ENCODE data around the gene RYR1. TPM values are rescaled to one million over a fixed set of nuclear protein-coding genes. Genes with fewer than 3 reads are reported as not detected.

RYR1 gene
- polyA plus RNA-seq, 1 of the 3 experiments (the other 2 are of a cell fraction) = under 0.01 TPM

DNA sequence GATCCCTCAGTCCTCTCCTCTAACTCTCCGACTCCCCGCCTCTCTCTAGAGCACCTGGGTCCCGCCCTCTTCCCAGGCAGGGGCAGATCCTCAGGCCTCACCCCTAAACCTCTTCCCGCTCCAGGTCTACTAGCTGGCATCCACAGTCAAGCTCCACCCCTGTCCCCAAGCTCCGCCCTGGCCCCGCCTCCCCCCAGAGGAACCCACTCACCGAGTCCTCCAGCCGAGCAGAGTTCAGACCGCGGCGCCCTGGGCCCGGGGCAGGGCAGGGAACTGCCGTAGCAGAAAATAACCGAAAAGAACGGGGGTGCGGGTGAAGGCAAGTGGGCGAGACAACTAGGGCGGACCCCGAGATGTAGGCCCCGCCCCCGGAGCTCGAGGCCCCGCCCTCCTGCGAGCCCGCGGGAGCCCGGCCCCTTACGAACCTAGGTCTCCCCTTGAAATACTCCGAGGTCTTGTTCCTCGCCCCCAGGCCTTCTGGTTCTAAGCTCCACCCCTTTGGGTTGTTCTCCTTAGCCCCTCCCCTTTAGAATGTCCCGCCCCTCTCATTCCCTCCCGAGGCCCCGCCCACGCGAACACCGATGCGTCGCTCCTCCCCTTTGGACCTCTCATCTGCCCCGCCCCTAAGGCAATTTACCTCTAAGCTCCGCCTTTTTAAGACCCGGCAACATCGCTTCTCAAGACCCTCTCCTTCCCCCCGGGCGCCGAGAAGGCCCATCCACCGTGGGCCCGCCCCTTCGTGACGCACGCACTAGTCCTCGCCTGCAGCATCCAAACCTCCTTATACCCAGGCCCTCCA is 45.7 kb upstream of the RYR1 start, which contains the start of gene GGN:
Gene GGN (minus strand): TSS at position 485 of the 799 bp plus-strand sequence. CDS start 773 bp downstream, outside the sequence.
- peaks cover 18 to 28% of the 10 kb centered on the region in 2 experiments for H3K36me3 ChIP-seq (replicated peaks in 1 of 2; ENCODE audit: control insufficient read depth in 1 of 2, insufficient read depth in 2 of 2, low read length in 1 of 2)
- H3K9ac ChIP-seq = peak within 1 kb of the TSS; percentile 95
- WGBS (ENCODE audit: low lambda C conversion rate) = 2% methylated on average over 49 of the region's 51 CpGs
- peak within 1 kb of the TSS; percentile 88 to 95 for H3K27ac ChIP-seq (ENCODE audit: low read depth in 2 of 2, low read length in 1 of 2)
- TF ChIP-seq SMC3 (IDR thresholded peaks at IDR 0.05; ENCODE audit: low read depth, low read length) (no peak), ELF1 (IDR thresholded peaks at IDR 0.05) (no peak), RCOR1 (IDR thresholded peaks at IDR 0.05; ENCODE audit: low read length) (no peak), GATA2 (CRISPR knock-in tag; IDR thresholded peaks at IDR 0.05) (no peak), NFIC (IDR thresholded peaks at IDR 0.05; ENCODE audit: borderline replicate concordance) (no peak), POLR2AphosphoS5 (IDR thresholded peaks at IDR 0.05; ENCODE audit: low read depth, low read length) (peak; percentile 59), JUND (IDR thresholded peaks at IDR 0.05) (no peak), MEF2A (IDR thresholded peaks at IDR 0.05; ENCODE audit: borderline replicate concordance, low read depth) (no peak), NRF1 (IDR thresholded peaks at IDR 0.05; ENCODE audit: low read depth, low read length) (no peak), MXI1 (IDR thresholded peaks at IDR 0.05; ENCODE audit: low read depth, low read length) (no peak), FOXJ3 (CRISPR knock-in tag; IDR thresholded peaks at IDR 0.05) (no peak), TAF1 (IDR thresholded peaks at IDR 0.05; ENCODE audit: borderline replicate concordance, low read depth, low read length) (peak; percentile 64; the same call in 1 of the 2 replicates)
- TF ChIP-seq, protein P1, sequence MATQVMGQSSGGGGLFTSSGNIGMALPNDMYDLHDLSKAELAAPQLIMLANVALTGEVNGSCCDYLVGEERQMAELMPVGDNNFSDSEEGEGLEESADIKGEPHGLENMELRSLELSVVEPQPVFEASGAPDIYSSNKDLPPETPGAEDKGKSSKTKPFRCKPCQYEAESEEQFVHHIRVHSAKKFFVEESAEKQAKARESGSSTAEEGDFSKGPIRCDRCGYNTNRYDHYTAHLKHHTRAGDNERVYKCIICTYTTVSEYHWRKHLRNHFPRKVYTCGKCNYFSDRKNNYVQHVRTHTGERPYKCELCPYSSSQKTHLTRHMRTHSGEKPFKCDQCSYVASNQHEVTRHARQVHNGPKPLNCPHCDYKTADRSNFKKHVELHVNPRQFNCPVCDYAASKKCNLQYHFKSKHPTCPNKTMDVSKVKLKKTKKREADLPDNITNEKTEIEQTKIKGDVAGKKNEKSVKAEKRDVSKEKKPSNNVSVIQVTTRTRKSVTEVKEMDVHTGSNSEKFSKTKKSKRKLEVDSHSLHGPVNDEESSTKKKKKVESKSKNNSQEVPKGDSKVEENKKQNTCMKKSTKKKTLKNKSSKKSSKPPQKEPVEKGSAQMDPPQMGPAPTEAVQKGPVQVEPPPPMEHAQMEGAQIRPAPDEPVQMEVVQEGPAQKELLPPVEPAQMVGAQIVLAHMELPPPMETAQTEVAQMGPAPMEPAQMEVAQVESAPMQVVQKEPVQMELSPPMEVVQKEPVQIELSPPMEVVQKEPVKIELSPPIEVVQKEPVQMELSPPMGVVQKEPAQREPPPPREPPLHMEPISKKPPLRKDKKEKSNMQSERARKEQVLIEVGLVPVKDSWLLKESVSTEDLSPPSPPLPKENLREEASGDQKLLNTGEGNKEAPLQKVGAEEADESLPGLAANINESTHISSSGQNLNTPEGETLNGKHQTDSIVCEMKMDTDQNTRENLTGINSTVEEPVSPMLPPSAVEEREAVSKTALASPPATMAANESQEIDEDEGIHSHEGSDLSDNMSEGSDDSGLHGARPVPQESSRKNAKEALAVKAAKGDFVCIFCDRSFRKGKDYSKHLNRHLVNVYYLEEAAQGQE (IDR thresholded peaks at IDR 0.05; ENCODE audit: low read depth, low read length) = no peak
- TF ChIP-seq, protein P2, sequence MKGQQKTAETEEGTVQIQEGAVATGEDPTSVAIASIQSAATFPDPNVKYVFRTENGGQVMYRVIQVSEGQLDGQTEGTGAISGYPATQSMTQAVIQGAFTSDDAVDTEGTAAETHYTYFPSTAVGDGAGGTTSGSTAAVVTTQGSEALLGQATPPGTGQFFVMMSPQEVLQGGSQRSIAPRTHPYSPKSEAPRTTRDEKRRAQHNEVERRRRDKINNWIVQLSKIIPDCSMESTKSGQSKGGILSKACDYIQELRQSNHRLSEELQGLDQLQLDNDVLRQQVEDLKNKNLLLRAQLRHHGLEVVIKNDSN (IDR thresholded peaks at IDR 0.05; ENCODE audit: borderline replicate concordance, low read depth) = no peak
- TF ChIP-seq, protein P3, sequence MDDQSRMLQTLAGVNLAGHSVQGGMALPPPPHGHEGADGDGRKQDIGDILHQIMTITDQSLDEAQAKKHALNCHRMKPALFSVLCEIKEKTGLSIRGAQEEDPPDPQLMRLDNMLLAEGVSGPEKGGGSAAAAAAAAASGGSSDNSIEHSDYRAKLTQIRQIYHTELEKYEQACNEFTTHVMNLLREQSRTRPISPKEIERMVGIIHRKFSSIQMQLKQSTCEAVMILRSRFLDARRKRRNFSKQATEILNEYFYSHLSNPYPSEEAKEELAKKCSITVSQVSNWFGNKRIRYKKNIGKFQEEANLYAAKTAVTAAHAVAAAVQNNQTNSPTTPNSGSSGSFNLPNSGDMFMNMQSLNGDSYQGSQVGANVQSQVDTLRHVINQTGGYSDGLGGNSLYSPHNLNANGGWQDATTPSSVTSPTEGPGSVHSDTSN (IDR thresholded peaks at IDR 0.05) = no peak
- TF ChIP-seq, protein P4, sequence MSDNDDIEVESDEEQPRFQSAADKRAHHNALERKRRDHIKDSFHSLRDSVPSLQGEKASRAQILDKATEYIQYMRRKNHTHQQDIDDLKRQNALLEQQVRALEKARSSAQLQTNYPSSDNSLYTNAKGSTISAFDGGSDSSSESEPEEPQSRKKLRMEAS (IDR thresholded peaks at IDR 0.05; ENCODE audit: low read depth) = peak; percentile 30; the same call in 1 of the 2 replicates
- H3K4me3 ChIP-seq (ENCODE audit: low read depth in 2 of 2, low read length in 1 of 2) = peak within 1 kb of the TSS; percentile 84 to 99
- H3K27me3 ChIP-seq (ENCODE audit: insufficient read depth) = no peaks in the 10 kb centered on the region
- peak within 1 kb of the TSS; percentile 98 for H3K4me2 ChIP-seq
- peak within 1 kb of the TSS; percentile 85; the same call in 1 of the 2 replicates for H2AFZ ChIP-seq (ENCODE audit: low read depth)
- peaks cover 30% of the 10 kb centered on the region for H3K79me2 ChIP-seq (ENCODE audit: insufficient read depth)
- no peaks in the 10 kb centered on the region for H3K9me2 ChIP-seq
- DNase-seq = peak; percentile 95
- H4K20me1 ChIP-seq (ENCODE audit: insufficient read depth) = 0 out of 2 replicates have a peak, but pooled peaks cover 5% of the 10 kb centered on the region
- H3F3A ChIP-seq (replicated peaks; ENCODE audit: insufficient read depth) = peaks cover 22% of the 10 kb centered on the region
- POLR2A ChIA-PET = interaction anchor here (0.5 to 4.1 kb wide), 7 partner anchors 12 to 588 kb away, joined by 3 to 30 read pairs (median 4); partner anchors contain the start of genes FAM98C, FBXO17 and PSMD8
- H3K4me1 ChIP-seq (ENCODE audit: control insufficient read depth in 1 of 2, insufficient read depth in 2 of 2, low read depth in 1 of 2, low read length in 1 of 2) = peaks cover 9 to 13% of the 10 kb centered on the region in 2 experiments; a peak in 2 of 4 replicates
- CTCF ChIA-PET = interaction anchor here (0.8 to 4.1 kb wide), 6 partner anchors 12 to 543 kb away, joined by 3 to 34 read pairs (median 4); partner anchors contain the start of genes CATSPERG, FAM98C, MRPS12 and SARS2
- no peaks in the 10 kb centered on the region for H3K9me3 ChIP-seq

Data from SK-N-SH (cell line).